LNCaP clone FGC (cell line): Measurements from ENCODE around the gene SLC25A47.
A peak's percentile ranks its signal among the peaks of the same experiment; 100 is the strongest.
"Not testable (repeated sequence)": the region's sequence is repeated elsewhere in the genome, so short reads cannot be mapped to it uniquely, and the experiment has no call there.

Source experiments
- DNase-seq: peaks from one replicate; pipeline ENCODE4 v3.0.0-alpha.2; 2011; ENCODE audit warnings: low read depth
- H3K4me3 ChIP-seq: 2 replicates; pipeline ENCODE4 v1.5.1; 2011; ENCODE audit warnings: mild to moderate bottlenecking, low read depth, low read length, control low read depth
- TF ChIP-seq, protein P1 (sequence below): IDR thresholded peaks from 2 replicates; pipeline ENCODE4 v1.5.1; 2012; ENCODE audit warnings: mild to moderate bottlenecking; ENCODE audit not compliant: control insufficient read depth, insufficient read depth; ENCODE audit errors: extremely low read depth

Gene SLC25A47

DNA sequence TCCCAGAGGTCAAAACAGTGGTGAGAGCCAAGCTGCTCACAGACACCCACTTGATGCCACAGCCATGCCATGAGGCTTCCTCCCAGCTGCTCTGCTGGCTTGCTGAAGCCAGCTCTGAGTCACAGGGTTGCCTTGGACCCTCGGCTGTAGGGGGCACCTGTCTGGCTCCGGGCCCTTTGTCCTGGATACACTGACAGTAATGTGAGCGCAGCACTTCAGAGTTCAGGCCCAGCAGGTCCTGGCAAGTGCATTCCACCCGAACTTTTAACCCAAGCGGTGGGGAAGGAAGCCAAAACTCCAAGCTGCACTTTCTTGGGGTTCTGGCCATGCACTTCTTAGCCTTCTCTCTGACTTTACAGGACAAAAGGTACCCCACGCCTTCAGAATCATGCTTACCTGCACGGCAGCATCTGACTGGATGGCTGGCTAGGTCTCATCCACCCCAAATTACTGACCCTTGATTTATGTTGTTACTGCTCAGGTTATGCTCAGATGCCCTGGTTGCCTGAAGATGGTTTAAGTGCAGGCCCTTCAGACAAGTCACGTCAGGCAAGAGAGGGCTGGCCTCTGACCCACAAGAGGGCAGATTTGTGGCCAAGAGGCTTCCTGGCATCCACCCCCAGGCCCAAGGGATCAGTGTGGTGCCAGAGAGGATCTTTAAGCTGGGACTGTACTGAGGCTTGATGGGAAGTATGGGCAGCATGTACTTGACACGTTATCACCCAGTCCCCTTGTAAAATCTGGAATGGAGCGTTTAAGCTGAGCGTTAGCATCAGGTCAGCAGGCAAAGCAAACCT lies 41.7 kb upstream of the SLC25A47 start:
- TF ChIP-seq, protein P1, sequence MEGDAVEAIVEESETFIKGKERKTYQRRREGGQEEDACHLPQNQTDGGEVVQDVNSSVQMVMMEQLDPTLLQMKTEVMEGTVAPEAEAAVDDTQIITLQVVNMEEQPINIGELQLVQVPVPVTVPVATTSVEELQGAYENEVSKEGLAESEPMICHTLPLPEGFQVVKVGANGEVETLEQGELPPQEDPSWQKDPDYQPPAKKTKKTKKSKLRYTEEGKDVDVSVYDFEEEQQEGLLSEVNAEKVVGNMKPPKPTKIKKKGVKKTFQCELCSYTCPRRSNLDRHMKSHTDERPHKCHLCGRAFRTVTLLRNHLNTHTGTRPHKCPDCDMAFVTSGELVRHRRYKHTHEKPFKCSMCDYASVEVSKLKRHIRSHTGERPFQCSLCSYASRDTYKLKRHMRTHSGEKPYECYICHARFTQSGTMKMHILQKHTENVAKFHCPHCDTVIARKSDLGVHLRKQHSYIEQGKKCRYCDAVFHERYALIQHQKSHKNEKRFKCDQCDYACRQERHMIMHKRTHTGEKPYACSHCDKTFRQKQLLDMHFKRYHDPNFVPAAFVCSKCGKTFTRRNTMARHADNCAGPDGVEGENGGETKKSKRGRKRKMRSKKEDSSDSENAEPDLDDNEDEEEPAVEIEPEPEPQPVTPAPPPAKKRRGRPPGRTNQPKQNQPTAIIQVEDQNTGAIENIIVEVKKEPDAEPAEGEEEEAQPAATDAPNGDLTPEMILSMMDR, result no peak
- no peak for DNase-seq
- H3K4me3 ChIP-seq, result no peak overlapping the region

DNA sequence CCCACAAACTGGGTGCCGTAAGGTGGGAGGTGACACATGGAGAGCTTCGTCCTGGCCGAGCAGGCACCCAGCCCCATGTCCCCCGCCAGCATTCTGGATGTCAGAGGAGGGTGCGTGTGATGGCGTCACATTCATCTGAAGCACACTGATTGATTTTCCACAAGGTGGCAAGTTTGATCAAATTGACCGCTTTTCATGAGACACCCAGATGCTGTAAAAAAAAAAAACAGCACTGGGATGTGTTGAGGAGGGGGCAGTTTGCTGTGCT lies 41.1 kb upstream of the SLC25A47 start:
- no peak overlapping the region for H3K4me3 ChIP-seq
- TF ChIP-seq, protein P1, result no peak
- no peak for DNase-seq

DNA sequence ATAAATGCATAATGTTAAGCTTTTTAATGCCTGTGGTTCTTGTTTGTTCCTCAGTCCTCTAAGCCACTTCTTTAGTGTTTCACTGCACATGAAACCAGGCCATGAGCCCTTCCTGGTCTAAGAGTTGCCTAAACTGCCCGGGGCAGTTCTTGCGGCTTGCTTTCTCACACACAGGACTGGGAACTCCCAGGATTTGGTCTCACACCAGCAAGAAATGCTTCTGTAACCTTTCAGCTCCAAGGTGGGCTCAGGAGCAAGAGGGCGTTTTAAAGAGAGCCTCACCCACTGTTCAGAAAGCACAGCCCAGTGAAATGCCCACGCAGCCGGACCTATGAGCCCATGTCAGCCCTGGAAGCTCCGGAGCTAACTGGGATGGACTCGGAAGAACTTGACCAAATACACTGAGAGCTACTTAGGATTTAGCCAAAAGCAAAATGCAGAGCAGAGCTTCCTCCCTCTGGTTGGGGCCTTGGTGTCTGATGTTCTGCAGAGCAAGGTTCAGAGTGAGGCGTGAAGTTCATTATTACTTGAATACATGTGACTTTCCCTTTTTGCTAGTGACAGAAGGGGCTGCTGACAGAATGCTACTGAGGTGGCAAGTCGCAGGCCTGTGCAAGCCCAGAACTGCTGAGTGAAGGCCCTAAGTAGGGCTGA lies 40.2 kb upstream of the SLC25A47 start:
- H3K4me3 ChIP-seq, result no peak overlapping the region
- TF ChIP-seq, protein P1, result no peak
- DNase-seq, result no peak

DNA sequence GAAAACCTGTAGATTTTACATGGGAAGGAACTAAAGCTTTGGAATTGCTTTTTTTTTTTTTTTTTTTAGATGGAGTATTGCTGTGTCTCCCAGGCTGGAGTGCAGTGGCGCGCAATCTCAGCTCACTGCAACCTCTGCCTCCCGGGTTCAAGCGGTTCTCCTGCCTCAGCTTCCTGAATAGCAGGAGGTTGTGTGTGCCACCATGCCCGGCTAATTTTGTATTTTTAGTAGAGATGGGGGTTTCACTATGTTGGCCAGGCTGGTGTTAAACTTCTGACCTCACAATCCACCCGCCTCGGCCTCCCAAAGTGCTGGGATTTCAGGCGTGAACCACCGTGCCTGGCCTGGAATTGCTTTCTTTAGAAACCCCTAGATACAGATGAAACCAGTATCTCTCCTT lies 39.7 kb upstream of the SLC25A47 start:
- not testable (repeated sequence) for H3K4me3 ChIP-seq

DNA sequence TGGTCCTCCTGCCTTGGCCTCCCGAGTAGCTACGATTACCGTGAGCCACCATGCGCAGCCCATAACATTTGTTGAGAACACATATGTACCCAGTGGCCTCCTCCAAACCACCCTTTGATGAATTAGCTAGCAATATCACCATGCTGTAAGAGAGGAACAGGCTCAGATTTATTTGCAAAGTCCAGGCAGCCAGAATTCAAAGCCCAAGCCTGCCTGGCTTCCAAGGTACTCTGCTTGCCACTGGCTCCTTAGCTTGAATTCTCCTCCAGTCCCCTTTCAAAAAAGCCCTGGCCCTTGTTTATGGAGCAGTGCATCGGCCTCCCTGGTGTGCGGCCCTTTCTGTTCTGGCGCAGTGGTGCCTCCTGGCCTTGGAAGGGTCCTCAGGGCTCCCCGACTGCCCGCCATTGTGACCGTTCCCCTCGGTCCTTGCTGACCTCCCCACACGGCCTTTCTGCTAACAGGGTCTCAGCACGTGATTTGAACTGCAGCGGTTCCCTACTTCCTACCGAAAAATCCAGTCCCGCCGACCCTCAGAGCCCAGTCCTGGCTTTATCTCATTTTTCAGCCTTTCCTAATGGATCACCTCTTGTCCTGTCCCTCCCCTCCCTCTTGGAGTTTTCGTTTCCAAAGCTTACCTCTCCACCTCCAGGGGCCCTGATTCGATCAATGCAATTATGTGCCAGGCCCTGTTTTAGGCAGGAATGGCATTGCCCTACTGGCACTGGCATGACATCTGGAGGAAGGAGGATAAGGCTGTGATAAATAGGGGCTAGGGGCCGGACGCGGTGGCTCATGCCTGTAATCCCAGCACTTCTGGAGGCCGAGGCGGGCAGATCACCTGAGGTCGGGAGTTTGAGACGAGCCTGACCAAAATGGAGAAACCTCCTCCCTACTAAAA lies 38.9 kb upstream of the SLC25A47 start:
- no peak for DNase-seq

More for the DNA sequence above, 39.7 kb upstream of the SLC25A47 start:
- not testable (repeated sequence) for DNase-seq

DNA sequence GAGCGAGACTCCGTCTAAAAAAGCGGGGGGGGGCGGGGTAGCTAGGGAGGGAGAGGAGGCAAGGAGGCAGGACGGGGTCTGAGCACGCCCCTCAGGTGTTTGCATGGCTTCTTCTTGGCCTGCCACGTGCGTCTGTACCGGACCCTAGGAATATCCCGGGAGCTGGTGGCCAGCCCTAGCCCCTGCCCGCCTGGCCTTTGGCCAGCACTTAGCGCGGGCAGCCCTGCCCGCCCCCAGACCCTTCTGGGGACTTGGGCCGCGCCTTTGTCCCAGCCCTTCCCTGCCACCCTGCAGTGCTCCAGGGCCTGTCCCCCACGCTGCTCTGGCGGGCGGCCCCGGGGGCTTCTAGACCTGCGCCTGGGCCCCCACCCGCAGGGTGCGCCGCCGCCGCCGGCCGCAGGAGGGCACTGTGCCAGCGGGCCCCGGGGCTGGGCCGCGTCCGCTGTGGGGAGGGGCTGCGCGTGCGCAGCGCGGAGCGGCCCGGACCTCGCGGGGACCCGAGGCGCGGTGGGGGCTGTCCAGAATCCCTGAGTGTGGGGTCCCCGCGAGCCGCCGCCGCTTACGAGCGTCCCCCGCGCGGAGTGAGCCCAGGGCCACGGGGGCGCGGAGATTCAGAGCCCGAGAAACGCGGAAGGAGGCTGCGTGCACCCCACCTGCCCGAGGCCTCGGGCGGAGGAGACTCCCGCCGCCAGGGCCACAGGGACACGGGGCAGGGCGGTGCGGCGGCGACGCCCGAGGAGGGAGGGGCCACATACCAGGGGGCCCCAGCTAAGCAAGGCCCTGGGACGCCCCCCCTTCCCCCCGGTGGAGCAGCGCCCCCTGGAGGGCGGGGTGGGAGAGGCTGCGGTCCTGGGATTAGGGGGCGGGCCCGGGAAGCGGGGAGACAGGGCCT lies 37.9 kb upstream of the SLC25A47 start:
- DNase-seq, result no peak
- TF ChIP-seq, protein P1, result peak; percentile 75
- H3K4me3 ChIP-seq, result peak overlapping the region; percentile 61

More for the DNA sequence above, 38.9 kb upstream of the SLC25A47 start:
- TF ChIP-seq, protein P1, result no peak
- H3K4me3 ChIP-seq, result no peak overlapping the region

DNA sequence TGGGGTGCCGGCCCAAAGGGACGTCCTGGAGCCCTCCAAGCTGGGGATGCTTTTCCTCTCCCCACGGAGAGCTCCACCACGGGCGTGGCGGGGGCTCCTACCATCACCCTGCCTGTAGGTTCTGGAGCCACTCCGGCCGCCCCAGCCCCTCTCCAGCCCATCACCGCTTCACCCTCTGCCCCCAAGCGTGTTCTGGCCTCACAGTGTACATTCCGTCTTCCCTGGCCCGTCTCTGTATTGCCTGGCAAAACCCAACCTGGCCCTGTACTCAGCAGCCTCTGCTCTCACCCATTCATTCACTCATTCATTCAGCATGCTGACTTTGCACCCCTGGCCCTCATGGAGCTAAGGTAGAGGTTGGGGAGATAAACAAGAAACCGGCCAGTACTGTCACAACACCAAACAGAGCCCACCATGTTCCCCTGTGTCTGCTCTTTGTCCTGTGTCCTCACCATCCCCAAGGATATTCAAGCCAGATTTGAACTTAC lies 37.2 kb upstream of the SLC25A47 start:
- DNase-seq, result no peak
- TF ChIP-seq, protein P1, result no peak
- peak overlapping the region; percentile 61 for H3K4me3 ChIP-seq
